HG03025 (cell line): ENCODE data around the gene IFIT1B.
A peak's percentile ranks its signal among the peaks of the same experiment; 100 is the strongest.
"Not testable (repeated sequence)": the region's sequence is repeated elsewhere in the genome, so short reads cannot be mapped to it uniquely, and the experiment has no call there.

Experiments used
- ATAC-seq: cut with Tn5 transposase; IDR thresholded peaks from one replicate; pipeline ENCODE4 v1.9.1; 2021; ENCODE audit warnings: mild to moderate bottlenecking, moderate library complexity; ENCODE audit not compliant: unreplicated experiment, low FRiP score

Gene IFIT1B

GRCh38 chr10:89407792-89408191 lies 29.9 kb downstream of the IFIT1B start:
- not testable (repeated sequence) for ATAC-seq

- not testable (repeated sequence) for ATAC-seq
Measured at GRCh38 chr10:89409282-89409681, 31.4 kb downstream of the IFIT1B start.

- ATAC-seq = not testable (repeated sequence)
Measured at GRCh38 chr10:89410551-89410950, 32.7 kb downstream of the IFIT1B start.

GRCh38 chr10:89411135-89411534 lies 33.3 kb downstream of the IFIT1B start:
- not testable (repeated sequence) for ATAC-seq

GRCh38 chr10:89412276-89412675 lies 34.4 kb downstream of the IFIT1B start:
- ATAC-seq = not testable (repeated sequence)

GRCh38 chr10:89413398-89413912 lies 35.6 kb downstream of the IFIT1B start:
- ATAC-seq = no peak

- ATAC-seq = peak; percentile 84
Measured at GRCh38 chr10:89414146-89414878, 36.5 kb downstream of the IFIT1B start, which contains the start of gene IFIT5. TSS of gene IFIT5 (plus strand) at chr10:89414568. CDS start at chr10:89414799, 231 bp downstream.

GRCh38 chr10:89414879-89415821 lies 37.3 kb downstream of the IFIT1B start:
- ATAC-seq = peak; percentile 32

GRCh38 chr10:89416465-89416864 lies 38.6 kb downstream of the IFIT1B start:
- ATAC-seq = no peak

GRCh38 chr10:89419548-89419947 lies 41.7 kb downstream of the IFIT1B start:
- no peak for ATAC-seq

GRCh38 chr10:89421018-89421476 lies 43.2 kb downstream of the IFIT1B start:
- no peak for ATAC-seq

GRCh38 chr10:89425000-89425399 lies 47.1 kb downstream of the IFIT1B start:
- ATAC-seq = no peak

GRCh38 chr10:89426230-89426868 lies 48.5 kb downstream of the IFIT1B start:
- ATAC-seq = no peak

- no peak for ATAC-seq
Measured at GRCh38 chr10:89427629-89428028, 49.8 kb downstream of the IFIT1B start.

- no peak for ATAC-seq
Measured at GRCh38 chr10:89428877-89429276, 51.0 kb downstream of the IFIT1B start.

GRCh38 chr10:89431977-89432376 lies 54.1 kb downstream of the IFIT1B start:
- no peak for ATAC-seq
